ENCODE measurements around the gene IGFL2. TPM values are rescaled to one million over a fixed set of nuclear protein-coding genes. Genes with fewer than 3 reads are reported as not detected.

The IGFL2 gene
- total and polyA plus RNA-seq, 9 of the 15 experiments (the other 6 are each of a cell fraction or from before 2014, with no cell fraction given): 0.42 to 1.7 (median 0.75) TPM; not detected in 2

- TF ChIP-seq ZKSCAN8 (CRISPR knock-in tag; IDR thresholded peaks at IDR 0.05) (no peak), GATAD2A (IDR thresholded peaks at IDR 0.05) (no peak), MYNN (IDR thresholded peaks at IDR 0.05) (no peak), MYNN (CRISPR knock-in tag; IDR thresholded peaks at IDR 0.05) (no peak), NONO (IDR thresholded peaks at IDR 0.05; ENCODE audit: low read depth in 2 of 2, low read length in 1 of 2) (no peak)
Observed at GRCh38 chr19:46141421-46141820, 6.6 kb upstream of the IGFL2 start (continued).

- H3K9me3 ChIP-seq (replicated peaks; ENCODE audit: control insufficient read depth, insufficient read depth, low read depth, low read length): no peaks in the 10 kb centered on the region
- ATAC-seq (no peak), DNase-seq (ENCODE audit: extremely low read depth in 1 of 4, low spot score in 3 of 4) (no peak), FAIRE-seq (no peak)
- TF ChIP-seq EP400 (IDR thresholded peaks at IDR 0.05): no peak
- no peak for TF ChIP-seq CEBPG (CRISPR knock-in tag; IDR thresholded peaks at IDR 0.05)
- peak; percentile 79 to 91 for TF ChIP-seq CEBPG (tag; conservative IDR thresholded peaks at IDR 0.05 in 1 of 2, IDR thresholded peaks at IDR 0.05 in 1 of 2)
- no peak for TF ChIP-seq SOX6 (IDR thresholded peaks at IDR 0.05)
- TF ChIP-seq HNRNPL (IDR thresholded peaks at IDR 0.05; ENCODE audit: low read depth, low read length): no peak
- no peak for TF ChIP-seq NR2C1 (IDR thresholded peaks at IDR 0.05)
- TF ChIP-seq NR2C1 (tag; IDR thresholded peaks at IDR 0.05): no peak
- no peak for TF ChIP-seq ETV5 (CRISPR knock-in tag; IDR thresholded peaks at IDR 0.05; ENCODE audit: low read depth)
- peak; percentile 80 for TF ChIP-seq CEBPB (tag; IDR thresholded peaks at IDR 0.05)
- TF ChIP-seq IFI16 (CRISPR knock-in tag; IDR thresholded peaks at IDR 0.05): no peak
- intact Hi-C loops (cut with micrococcal nuclease) (no loop called here), in situ Hi-C loops (cut with MboI) (no loop called here)
- H3K9ac ChIP-seq (ENCODE audit: insufficient read depth in 1 of 2, low read depth in 2 of 2, low read length in 2 of 2): no peak overlapping the region
- no peaks in the 10 kb centered on the region for H3K36me3 ChIP-seq (ENCODE audit: control insufficient read depth, insufficient read depth, low read length)
- BruUV-seq (replicated peaks): no TSS peak
- H3K27ac ChIP-seq (ENCODE audit: extremely low read depth, low read depth, low read length): no peak overlapping the region
- ChIA-PET POLR2A (no interaction called here), CTCF (ENCODE audit: low intra/inter-chr PET ratio) (no interaction called here)
- H2AFZ ChIP-seq (ENCODE audit: low read depth, low read length): no peak overlapping the region
- peaks cover 0 to 12% of the 10 kb centered on the region in 2 experiments; a peak in 3 of 5 replicates for H3K27me3 ChIP-seq (ENCODE audit: control insufficient read depth in 2 of 2, insufficient read depth in 2 of 2, low read length in 2 of 2)
- no peaks in the 10 kb centered on the region for H3K4me1 ChIP-seq (replicated peaks in 1 of 2; ENCODE audit: control insufficient read depth in 2 of 2, insufficient read depth in 2 of 2, low read length in 2 of 2)
- no peak overlapping the region for H3K4me2 ChIP-seq (ENCODE audit: insufficient read depth, low read length)
- H3K4me3 ChIP-seq: no peak overlapping the region
- WGBS (ENCODE audit: insufficient coverage, low coverage, missing lambda C conversion rate): 5% methylated on average over 4 of the region's 4 CpGs
- 0 out of 2 replicates have a peak, but pooled peaks cover 4% of the 10 kb centered on the region for H4K20me1 ChIP-seq (replicated peaks; ENCODE audit: control insufficient read depth, insufficient read depth, low read length)
- no peaks in the 10 kb centered on the region for H3K79me2 ChIP-seq (ENCODE audit: control insufficient read depth, insufficient read depth, low read length)
- no peaks in the 10 kb centered on the region for H3K9me1 ChIP-seq (ENCODE audit: control insufficient read depth, insufficient read depth, low read length)
Observed at GRCh38 chr19:46142294-46142693, 5.7 kb upstream of the IGFL2 start.

All from K562 (cell line).